ENCODE data around the gene ANXA1.

ANXA1 gene, protein sequence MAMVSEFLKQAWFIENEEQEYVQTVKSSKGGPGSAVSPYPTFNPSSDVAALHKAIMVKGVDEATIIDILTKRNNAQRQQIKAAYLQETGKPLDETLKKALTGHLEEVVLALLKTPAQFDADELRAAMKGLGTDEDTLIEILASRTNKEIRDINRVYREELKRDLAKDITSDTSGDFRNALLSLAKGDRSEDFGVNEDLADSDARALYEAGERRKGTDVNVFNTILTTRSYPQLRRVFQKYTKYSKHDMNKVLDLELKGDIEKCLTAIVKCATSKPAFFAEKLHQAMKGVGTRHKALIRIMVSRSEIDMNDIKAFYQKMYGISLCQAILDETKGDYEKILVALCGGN

DNA sequence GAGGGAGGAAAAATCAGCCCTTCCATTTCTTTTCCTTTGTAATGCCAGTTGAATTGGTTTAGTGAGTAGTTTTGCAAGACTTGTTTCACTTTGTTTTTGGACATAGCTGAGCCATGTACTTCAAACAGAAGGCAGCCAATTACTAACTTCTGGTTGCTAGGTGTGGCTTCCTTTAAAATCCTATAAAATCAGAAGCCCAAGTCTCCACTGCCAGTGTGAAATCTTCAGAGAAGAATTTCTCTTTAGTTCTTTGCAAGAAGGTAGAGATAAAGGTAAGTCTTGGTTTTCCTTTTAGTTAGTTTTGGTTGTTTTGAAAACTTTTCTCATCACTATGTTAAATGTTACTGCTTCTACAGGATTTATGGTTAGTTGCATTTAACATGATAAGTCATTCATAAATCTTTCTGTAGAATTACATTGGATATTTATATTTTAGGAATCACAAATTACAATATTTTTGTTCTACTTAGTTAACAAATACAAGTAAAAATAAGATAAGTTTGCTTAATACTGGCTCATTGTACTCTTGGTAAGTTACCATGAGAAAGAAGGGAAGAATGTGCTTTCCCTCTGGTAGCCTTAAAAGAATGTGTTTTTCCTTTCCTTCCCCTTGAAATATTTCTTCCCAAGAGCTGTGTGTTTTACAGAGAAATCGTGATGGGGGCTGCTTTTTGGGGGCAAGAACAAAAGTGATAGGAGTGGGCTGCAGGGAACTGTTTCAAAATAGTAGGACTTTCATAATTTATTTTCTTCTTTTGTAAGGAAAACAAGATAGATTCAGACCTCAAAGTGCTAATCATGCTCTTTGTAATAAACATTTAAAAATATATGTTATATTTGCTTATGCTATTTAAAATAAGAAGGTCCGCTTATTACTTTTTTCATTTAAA, at the start of gene ANXA1:
TSS of gene ANXA1 (plus strand) at position 213 of the 890 bp plus-strand sequence. CDS start 6,671 bp downstream, outside the sequence.
- DNase-seq, result peak; percentile 52 to 88

DNA sequence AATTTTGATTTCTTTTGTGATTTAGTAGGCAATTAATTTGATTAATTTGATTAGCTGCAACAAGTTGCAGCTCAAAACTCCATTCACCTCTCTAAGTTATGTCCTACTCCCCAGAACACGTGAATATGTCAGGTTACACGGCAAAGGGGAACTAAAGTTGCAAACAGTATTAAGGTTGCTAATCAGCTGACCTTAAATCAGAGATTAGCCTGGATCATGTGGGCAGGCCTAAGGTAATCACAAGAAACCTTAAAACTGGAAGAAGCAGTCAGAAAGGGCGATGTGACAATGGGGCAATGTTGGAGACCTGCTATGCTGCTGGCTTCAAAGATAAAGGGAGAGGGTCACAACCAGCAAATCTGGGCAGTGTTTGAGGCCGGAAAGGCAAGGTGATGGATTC, 47.3 kb upstream of the ANXA1 start:
- no peak for DNase-seq

DNA sequence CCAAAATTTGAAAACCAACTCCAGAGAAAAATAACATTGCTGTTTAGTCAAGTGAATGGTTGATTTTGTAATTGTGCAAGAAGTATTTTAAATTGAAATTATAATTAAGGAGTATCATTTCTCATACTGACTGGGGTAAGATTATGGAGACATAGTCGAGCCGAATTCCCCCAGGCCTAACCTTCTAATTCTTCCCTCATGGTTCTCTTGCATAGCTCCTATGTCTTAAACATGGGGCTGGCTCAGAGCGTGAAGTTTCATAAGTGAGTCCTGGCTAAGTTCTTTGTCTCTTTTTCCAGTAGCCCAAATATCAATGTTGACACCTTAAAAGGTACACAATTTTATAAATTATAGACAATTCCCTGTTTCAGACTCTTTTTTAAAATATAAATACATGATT, 46.7 kb upstream of the ANXA1 start:
- no peak for DNase-seq

DNA sequence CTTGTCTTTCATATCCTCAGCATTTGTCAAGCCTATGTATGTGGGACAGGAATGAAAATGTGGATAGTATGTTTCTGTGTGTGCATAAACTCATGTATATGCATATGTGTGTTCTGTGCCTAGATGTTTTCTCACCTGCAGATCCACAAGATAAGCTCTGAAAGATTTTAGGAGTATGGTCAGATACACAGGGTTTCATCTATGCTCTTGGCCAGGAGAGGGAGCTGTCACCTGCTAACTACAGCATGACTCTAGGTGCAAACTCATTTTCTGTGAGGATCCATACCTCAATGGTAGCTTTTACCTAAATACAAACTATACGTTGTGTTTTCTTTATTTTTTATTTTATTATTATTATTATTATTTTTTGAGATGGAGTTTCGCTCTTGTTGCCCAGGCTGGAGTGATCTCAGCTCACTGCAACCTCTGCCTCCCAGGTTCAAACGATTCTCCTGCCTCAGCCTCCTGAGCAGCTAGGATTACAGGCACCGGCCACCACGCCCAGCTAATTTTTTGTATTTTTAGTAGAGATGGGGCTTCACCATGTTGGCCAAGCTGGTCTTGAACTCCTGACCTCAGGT, 44.1 kb upstream of the ANXA1 start:
- peak; percentile 66 to 75 for DNase-seq

DNA sequence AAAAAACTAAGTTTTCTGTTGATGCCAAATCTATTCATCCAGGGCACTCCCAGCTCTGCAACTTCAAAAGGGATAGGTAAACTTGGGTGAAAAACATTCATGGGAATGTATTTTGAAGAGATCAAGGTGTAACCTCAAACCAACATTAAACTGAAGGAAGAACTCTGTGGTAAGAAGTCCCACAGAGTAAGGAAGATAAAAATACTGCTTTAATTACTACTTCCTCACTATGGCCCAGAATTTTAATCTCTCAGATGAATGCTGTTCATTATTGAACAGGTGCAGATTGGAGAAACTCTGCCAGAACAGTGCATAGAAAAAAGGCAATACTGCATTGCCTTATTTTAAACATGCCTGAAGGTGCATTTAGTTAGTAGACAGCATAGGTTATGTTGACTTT, 37.6 kb upstream of the ANXA1 start:
- DNase-seq, result no peak

DNA sequence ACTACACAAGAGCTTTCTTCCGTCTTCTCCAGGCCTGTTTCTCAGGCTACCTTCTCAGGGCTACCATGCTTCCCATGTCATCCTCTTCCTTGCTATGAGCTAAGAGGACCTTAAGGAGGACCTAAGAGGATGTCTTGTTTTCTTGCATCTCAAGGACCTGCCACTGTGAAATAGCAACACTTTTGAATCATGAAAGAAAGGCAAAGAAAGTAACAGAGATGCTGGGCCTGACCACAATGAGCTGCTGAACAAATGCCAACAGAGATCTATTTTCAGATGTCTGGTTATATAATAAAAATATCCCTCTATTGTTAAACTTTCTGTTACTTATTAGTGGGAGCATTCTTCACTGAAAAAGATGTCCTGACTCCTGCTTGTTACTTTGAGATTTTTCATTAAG, 36.7 kb upstream of the ANXA1 start:
- DNase-seq, result no peak

DNA sequence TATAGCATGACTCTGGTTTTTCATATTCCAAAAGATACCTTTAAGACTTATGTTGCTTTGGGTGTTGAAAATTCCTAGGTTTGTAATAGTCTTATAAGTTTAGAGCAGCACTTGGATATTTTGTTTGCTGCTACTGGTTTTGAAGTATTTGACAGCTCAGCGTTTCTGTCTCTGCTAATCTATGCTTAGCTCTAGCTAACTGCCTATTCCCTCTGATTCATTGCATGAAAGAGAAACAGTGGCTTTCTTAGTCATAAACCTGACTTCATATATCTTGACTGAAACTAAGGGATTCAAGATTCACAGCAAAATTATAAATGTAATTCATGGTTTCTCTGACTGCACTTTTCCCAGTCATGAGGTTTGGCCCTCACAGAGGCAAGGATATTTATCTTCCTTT, 35.6 kb upstream of the ANXA1 start:
- no peak for DNase-seq

DNA sequence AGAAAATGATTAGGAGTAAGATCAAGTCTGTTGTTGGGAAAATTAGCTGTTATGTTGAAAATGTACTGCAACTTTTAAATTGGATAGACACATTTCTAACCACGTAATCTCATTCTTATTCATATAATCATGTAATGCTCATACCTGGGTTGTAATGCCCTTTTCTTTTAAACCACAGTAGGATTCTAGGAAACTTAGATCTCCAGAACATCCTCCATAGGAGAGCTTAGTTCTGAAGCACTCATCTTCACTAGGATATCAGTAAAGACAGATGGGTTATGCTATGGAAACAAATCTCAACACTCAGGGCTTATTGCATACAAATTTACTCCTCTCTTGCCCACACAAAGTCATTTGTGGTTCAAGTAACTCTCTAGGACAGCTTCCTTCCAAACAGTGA, 34.8 kb upstream of the ANXA1 start:
- DNase-seq, result no peak

DNA sequence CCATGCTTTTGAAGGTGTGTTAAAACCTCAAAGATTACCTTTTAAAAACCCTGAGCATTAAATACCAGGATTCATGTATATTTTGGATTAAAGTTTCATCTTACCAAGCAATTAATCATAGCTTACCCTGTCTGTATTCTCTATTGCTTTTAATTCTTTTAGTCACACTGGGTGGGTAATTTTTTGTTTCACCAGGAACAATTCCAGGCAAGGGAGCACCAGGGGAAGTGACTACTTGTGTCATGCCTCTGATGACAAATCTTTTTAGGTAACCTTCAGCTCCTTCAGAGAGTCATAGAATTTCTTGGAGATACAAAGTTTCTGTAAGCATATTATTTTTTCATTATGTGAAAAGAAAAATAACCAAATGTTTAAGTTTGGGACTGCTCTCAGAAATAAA, 33.4 kb upstream of the ANXA1 start:
- no peak for DNase-seq

DNA sequence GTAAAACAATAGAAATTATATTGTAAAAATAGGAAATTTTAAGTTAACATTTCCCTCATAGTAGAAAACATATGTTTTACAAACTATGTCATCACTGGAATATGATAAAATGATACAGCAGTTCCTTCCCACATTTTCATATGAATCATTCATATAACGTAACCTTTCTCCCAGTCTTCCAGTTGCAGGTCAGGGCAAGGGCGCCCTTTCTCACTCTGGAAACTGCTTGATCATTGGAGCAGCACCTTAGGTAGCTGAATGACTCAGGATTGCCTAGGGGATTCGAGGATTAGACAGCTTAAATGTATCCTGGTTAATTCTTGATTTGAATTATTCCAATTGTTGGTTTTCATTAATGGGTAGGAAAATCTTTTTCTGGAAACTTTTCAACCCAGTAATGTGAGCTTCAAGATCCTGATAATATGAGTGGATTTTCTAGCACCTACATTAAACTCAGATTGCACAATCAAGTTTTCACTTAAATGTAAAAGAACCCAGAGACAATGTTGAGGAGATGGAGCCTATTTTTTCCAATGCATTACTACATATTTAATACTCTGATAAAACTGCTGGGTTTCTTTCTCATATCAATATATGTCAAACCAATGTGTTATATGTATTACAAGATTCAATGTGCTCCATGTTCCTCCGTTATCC, 32.6 kb upstream of the ANXA1 start:
- DNase-seq, result no peak

DNA sequence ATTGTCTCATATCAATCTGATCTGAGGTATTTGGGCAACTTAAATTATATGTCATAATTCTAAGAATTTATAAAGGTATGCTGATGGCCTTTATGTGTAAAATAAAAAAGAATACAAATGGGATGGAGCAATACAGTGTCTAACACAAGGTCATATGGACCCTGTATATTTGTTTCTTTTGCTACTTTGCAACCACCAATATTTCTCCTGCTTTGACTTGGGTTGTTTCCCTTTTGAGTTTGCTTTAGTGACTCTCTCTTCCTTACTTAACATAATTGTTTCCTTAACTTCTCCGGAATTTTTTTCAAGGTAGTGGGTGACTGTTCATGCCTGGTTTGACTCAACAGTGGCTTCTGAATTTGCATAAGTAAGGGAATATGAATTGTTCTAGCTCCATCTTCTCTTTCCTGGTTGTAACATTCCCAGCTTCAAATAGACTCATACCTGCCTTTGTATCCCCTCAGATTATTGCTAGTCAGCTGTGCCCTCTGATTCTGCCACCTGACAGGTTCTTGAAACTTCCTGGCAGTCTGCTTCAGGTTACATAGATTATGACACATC, 30.2 kb upstream of the ANXA1 start:
- no peak for DNase-seq

DNA sequence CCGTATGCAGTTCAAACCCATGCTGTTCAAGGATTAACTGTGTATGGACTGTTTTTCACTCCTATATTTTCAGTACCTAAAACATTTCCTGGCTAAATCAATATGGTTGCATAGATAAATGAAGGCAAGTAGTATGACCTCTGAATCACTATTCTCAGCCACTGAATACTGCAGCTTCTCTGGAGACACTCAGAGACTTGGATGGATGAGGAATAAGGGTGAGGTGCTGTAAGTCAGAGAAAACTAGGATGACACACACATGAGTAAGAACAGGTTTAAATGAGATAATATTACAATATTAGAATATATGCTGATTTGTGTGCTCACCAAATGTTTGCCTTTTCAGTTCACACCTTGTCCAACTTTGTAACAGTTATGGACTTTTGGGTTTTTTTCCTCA, 26.0 kb upstream of the ANXA1 start:
- DNase-seq, result no peak

DNA sequence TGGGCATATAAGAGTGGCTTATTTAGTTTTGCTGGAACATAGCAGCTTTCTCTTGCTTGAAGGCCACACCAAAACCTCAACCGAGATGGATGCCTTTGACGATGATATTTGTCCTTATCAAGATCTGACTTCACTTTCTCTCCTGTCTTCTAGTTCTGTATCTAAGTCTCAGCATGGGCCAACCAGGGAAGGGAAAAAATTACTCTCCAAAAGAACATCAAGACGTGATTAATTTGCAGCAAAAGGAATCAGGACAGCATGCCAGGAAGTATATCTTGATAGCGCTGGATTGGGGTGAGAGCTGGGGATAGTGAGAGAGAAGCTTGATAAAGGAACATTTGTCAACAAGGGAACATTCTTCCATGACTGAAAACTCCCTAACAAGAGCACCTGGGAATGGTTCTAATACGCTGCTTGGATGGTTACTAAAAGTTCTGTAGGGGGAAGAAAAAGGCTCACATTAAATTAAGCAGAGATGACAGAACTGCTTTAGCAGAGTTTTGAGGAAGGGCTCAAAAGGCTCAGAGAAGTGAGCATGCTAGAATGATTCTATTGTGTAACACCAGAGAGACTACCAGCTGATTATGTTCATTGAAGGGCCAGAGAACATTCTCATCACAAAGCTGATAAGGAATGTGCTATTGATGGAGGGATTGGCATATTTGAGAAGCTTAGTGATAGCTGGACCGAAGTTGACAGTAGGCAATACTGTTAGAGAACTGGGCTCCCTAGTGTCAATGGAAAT, 21.6 kb upstream of the ANXA1 start:
- no peak for DNase-seq

DNA sequence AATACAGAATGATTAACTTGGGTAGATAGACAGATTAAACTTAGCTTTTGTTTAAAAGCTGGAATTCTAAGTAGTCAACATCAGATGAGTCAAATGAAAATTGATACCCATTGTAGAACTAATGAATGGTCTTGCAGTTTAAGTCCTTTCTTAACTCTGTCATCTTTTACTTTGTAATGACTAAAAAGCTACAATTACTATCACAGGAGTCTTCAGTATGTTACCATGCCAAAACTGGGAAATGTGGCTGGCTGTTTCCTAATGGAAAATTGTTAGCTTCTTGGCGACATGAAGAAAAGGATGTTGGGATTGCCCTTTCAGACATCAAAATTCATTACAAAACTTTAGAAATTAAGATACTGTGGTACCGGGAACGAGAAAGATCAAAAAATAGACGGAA, 20.2 kb upstream of the ANXA1 start:
- DNase-seq, result peak in 1 of 2 donors; percentile 12

DNA sequence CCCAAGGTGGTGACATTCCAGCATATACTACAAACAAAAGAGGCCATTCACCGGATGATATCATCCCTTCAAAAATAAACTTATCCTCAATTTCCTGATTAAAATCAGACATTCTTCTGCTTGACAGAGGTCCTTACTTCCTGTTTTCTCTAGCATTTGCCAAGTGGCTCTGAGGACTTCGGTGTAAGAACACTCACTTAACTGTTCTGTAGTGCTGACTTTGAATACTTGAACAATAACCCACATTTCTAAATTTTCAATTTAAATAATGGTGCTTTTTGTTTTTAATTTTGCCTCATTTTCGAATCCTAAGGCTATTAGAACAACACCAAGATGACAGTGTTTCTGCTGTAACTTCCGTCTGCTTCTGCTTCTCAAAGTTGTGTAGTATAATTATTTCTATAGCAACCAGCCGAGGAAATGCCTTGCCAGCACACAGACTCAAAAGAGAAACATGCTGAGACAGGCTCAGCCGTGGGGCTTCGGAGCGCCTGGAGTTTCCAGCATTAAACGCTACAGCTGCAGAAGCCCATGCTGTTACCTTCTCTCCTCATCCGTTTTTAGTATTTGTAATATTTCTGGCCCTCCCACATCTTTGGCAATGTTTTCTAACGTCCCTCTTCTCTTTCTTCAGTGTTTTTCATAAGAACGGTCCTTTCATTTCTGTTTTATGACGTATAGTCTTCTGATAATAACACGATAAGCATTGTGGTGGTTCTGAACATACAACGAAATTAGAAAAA, 19.5 kb upstream of the ANXA1 start:
- DNase-seq, result peak; percentile 89 to 90

DNA sequence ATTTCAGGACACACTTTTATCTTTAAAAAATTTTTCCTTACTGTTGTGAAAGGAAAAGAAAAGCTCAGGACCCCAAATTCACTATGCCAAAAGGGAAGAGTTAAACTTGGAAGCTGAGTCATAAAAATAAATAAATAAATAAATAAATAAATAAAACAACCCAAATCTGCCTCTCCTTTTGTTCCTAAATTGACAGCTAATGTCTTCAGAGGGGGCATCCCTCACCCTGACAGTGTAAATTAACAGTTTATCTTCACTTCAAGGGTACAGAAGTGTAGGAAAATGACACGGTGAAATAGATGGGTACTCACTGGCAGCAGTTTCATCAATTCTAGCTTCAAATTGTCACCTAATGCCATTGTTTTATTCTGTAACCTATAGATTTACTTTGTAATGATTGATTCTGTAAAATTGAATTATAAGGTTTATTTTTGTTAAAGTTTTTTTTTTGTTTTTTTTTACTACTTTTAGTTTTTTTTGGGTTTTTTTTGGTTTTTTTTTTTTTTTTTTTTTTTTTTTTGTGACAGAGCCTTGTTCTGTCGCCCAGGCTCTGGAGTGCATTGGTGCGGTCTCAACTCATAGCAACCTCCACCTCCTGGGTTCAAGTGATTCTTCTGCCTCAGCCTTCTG, 18.5 kb upstream of the ANXA1 start:
- DNase-seq, result peak in 1 of 2 donors; percentile 21

DNA sequence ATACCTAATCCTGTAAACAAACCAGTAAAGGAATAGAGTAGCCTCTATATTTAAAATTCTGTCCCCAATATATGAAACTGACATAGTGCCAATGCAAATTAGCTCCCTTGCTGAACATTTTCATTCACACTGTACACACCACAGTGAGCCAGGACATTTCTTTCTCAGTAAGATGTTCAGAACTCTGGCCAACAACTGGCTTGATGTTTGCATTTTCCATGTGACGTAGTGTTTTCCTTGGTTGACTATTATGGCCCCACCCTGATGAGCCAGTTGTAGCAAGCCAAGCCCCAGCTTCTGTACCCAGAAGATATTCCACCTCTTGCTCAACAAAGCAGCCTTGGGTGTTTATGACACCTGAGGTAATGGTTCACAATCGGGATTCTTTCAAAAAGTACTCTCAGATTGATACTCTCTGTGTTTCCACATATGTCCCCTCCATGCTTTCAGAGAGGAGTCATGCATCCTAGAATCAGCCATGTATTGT, 17.7 kb upstream of the ANXA1 start:
- no peak for DNase-seq

DNA sequence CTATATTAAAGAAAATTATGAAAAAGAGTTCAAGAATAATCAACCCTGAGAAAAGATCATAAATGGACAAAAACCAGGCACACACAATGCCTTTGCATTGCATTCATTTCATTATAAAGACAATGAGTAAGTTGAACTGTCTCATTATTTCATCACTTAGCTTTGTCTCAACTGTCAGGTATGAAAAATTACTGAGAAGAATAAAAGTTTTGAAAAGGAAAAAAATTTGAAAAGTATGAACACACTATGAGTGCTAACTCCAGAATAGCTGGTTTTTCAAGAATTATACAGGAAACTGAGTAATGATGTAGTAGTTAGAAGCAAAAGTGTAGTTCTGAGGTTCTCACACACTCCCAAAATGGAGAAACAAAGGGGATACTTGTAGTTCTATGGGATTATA, 16.3 kb upstream of the ANXA1 start:
- no peak for DNase-seq

DNA sequence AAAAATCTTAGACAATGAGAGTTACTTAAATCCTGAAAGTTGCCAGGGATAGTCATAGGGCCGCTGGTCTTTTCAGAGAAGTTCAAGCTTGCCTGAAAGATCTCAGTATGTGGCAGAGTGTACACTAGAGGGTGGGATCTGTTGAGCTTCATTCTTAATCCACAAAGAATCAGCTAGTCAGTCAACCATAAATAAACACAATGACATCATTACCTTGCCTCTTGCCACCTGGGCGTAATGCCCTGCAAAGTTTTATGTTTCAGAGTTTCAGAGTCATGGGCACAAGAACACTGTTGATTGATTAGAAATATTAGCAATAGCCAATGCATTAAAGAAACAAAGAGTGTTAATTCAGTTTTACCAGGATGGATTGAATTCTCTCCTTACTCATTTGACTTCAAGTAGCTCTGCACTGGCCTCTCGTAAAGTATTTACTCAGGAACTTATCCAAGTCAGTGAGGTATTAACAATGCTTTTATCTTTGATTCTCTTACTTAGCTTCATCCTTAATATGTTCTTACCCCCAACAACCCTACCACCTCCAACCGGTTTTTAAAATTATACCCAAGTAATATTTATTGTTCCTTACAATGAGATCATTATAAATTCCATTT, 14.3 kb upstream of the ANXA1 start:
- no peak for DNase-seq

DNA sequence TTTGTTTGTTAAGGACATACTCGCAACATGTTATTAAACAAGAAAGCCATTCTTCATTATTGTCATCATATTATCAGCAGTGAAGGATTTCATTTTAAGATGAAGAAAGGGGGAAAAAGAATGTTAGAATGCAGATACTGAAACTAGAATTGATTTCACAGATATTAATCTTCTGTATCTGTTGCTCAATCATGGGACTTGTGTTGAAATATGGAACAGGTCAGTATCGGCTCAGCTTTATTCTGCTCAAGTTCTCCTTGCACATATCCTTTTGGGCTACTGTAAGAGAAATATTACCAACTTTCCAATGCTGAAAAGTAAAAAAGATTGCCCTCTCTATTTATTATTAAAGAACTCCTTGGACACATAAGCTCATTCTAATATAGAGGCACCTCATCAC, 13.8 kb upstream of the ANXA1 start:
- no peak for DNase-seq

Data from CD4-positive, alpha-beta T cell treated with Interleukin-1 beta for 1 hour (primary cell).